Jurkat, Clone E6-1 (cell line): ENCODE results near the gene SYNDIG1.

ENCODE experiments used
- DNase-seq: peaks from one replicate; pipeline ENCODE4 v3.0.0-alpha.2; 2011; ENCODE audit warnings: low read depth, low spot score
- H3K4me3 ChIP-seq: 2 replicates; pipeline ENCODE4 v1.5.1; 2011; ENCODE audit warnings: mild to moderate bottlenecking, low read length, control low read depth, moderate library complexity

The SYNDIG1 gene

GRCh38 chr20:24691901-24692351 is 222.5 kb downstream of the SYNDIG1 start:
- peak; percentile 26 for DNase-seq
- H3K4me3 ChIP-seq = no peak overlapping the region

GRCh38 chr20:24692446-24693200 is 223.2 kb downstream of the SYNDIG1 start:
- H3K4me3 ChIP-seq = no peak overlapping the region
- no peak for DNase-seq

GRCh38 chr20:24693466-24694156 is 224.2 kb downstream of the SYNDIG1 start:
- no peak for DNase-seq
- no peak overlapping the region for H3K4me3 ChIP-seq

GRCh38 chr20:24694157-24694726 is 224.8 kb downstream of the SYNDIG1 start:
- no peak for DNase-seq

GRCh38 chr20:24694727-24695528 is 225.5 kb downstream of the SYNDIG1 start:
- H3K4me3 ChIP-seq = no peak overlapping the region
- DNase-seq = no peak

More at GRCh38 chr20:24694157-24694726, 224.8 kb downstream of the SYNDIG1 start:
- no peak overlapping the region for H3K4me3 ChIP-seq

GRCh38 chr20:24695529-24696225 is 226.2 kb downstream of the SYNDIG1 start:
- H3K4me3 ChIP-seq = no peak overlapping the region
- DNase-seq = no peak

GRCh38 chr20:24696396-24696795 is 227.0 kb downstream of the SYNDIG1 start:
- H3K4me3 ChIP-seq = no peak overlapping the region

GRCh38 chr20:24697411-24697810 is 228.0 kb downstream of the SYNDIG1 start:
- DNase-seq = no peak
- H3K4me3 ChIP-seq = no peak overlapping the region

More at GRCh38 chr20:24696396-24696795, 227.0 kb downstream of the SYNDIG1 start:
- no peak for DNase-seq

- no peak overlapping the region for H3K4me3 ChIP-seq
- peak; percentile 84 for DNase-seq
These were observed 228.8 kb downstream of the SYNDIG1 start for GRCh38 chr20:24698189-24698588.

GRCh38 chr20:24698706-24699206 is 229.3 kb downstream of the SYNDIG1 start:
- no peak overlapping the region for H3K4me3 ChIP-seq
- DNase-seq = no peak

GRCh38 chr20:24699321-24700165 is 230.1 kb downstream of the SYNDIG1 start:
- DNase-seq = peak; percentile 4
- no peak overlapping the region for H3K4me3 ChIP-seq

- no peak overlapping the region for H3K4me3 ChIP-seq
- no peak for DNase-seq
These were observed 230.9 kb downstream of the SYNDIG1 start for GRCh38 chr20:24700166-24700860.

- no peak for DNase-seq
- H3K4me3 ChIP-seq = no peak overlapping the region
These were observed 231.6 kb downstream of the SYNDIG1 start for GRCh38 chr20:24701027-24701426.

- DNase-seq = no peak
These were observed 232.2 kb downstream of the SYNDIG1 start for GRCh38 chr20:24701668-24702067.

GRCh38 chr20:24702501-24703283 is 233.3 kb downstream of the SYNDIG1 start:
- no peak for DNase-seq
- no peak overlapping the region for H3K4me3 ChIP-seq

More at GRCh38 chr20:24701668-24702067, 232.2 kb downstream of the SYNDIG1 start:
- no peak overlapping the region for H3K4me3 ChIP-seq

GRCh38 chr20:24703284-24703610 is 233.8 kb downstream of the SYNDIG1 start:
- no peak for DNase-seq
- H3K4me3 ChIP-seq = no peak overlapping the region
